Adrenal gland (tissue), 12 donors: ENCODE results near the gene SCG5. TPM values are rescaled to one million over a fixed set of nuclear protein-coding genes. Genes with fewer than 3 reads are reported as not detected.

Experiments used
- DNase-seq, 7 donors: peaks; one replicate each; pipeline ENCODE4 v3.0.0-alpha.2; 2019 to 2020
- H3K27ac ChIP-seq, 5 donors: fragments of 200-600 bp; sonication (generic) in 4 of 5; 1 replicate in 3 of 5; 2 replicates in 2 of 5; pipeline versions ENCODE4 v1.5.1 to v1.8.0; 2016 to 2020; ENCODE audit warnings: mild to moderate bottlenecking in 1 of 5
- H3K27me3 ChIP-seq: fragments of 200-600 bp; 2 replicates; pipeline ENCODE4 v1.8.0; 2021
- H3K36me3 ChIP-seq, 2 donors: fragments of 200-600 bp; replicated peaks in 1 of 2; 1 replicate in 1 of 2; 2 replicates in 1 of 2; pipeline versions ENCODE4 v1.5.1 to v1.8.0; 2018 to 2022
- H3K4me1 ChIP-seq, 2 donors: fragments of 200-600 bp; replicated peaks in 1 of 2; 1 replicate in 1 of 2; 2 replicates in 1 of 2; pipeline versions ENCODE4 v1.5.1 to v1.8.0; 2018 to 2021
- H3K4me3 ChIP-seq, 4 donors: fragments of 200-600 bp; sonication (generic) in 3 of 4; one replicate each; pipeline ENCODE4 v1.5.1; 2016 to 2018
- H3K9me3 ChIP-seq, 3 donors: fragments of 200-600 bp; sonication (generic) in 1 of 3; replicated peaks in 1 of 3; 1 replicate in 2 of 3; 2 replicates in 1 of 3; pipeline versions ENCODE4 v1.5.1 to v1.8.0; 2016 to 2021
- CTCF ChIP-seq, 6 experiments: fragments of 450-650 bp in 4 of 6; fragments of 200-600 bp in 2 of 6; sonication (generic) in 1 of 6; IDR thresholded peaks; 1 replicate in 5 of 6; 2 replicates in 1 of 6; pipeline versions ENCODE4 v1.5.1 to v1.8.0; 2016 to 2021; ENCODE audit warnings: antibody characterized with exemption in 6 of 6, mild to moderate bottlenecking in 2 of 6, moderate library complexity in 1 of 6
- POLR2A ChIP-seq, 2 donors: fragments of 450-650 bp; IDR thresholded peaks; one replicate each; pipeline ENCODE4 v1.6.1; 2017; ENCODE audit warnings: antibody characterized with exemption in 2 of 2, mild to moderate bottlenecking in 2 of 2, moderate library complexity in 1 of 2
- WGBS, 4 donors: extraction: QIAGEN DNeasy Blood & Tissue Kit in 2 of 4; methylation state at CpG; one replicate each; pipeline versions ENCODE4 v1.1.5 to v1.1.7; 2013 to 2017; 5-methylcytosine and 5-hydroxymethylcytosine counted together
- intact Hi-C, 2 donors: fragments of 100-400 bp; cut with DNase I; formaldehyde crosslinking; loops; one replicate each; pipeline versions ENCODE4 v1.14.1 to v1.15.0; 2022 to 2023
- polyA plus RNA-seq, 3 donors: library from polyadenylated mRNA; stranded (reverse); fragments of 200-250 nt in 2 of 3; fragments of 350-450 nt in 1 of 3; fragmentation: Illumina TruSeq in 1 of 3; extraction: RNeasy Lipid Tissue Mini Kit (QIAGEN cat#74804) in 1 of 3; gene quantifications; one replicate each; pipeline ENCODE4 v1.2.3, GENCODE V29; 2013 to 2014
- total RNA-seq, 9 donors: library from RNA; depleted of rRNA in 4 of 9; stranded (reverse); fragments of >200 nt in 4 of 9; fragments of 120-200 nt in 1 of 9; fragmentation: NEBNext Ultra II Directional in 1 of 9; extraction: Animal tissue kit (Norgen Biotek cat#: 25700) in 1 of 9; gene quantifications; one replicate each; pipeline versions ENCODE4 v1.1.0 to v1.2.4, GENCODE V29; 2013 to 2023
- donor health status: healthy with polysubstance abuse.
- donor health status: Bipolar disorder and iron deficiency.
- donor health status: DM: yes; HTN: yes; CAD: no.
- donor health status: DM: no; HTN: no; CAD: no.
- donor health status: DM: no; HTN: no; CAD: no.
- donor health status: DM: yes; HTN: yes; CAD: no.

Gene SCG5
- total and polyA plus RNA-seq, 12 donors: 0.52 to 102 (median 34.0) TPM; not detected in 2

GRCh38 chr15:32737304-32737703 lies 95.8 kb downstream of the SCG5 start:
- intact Hi-C loops: no loop called here
- 78 to 90% (median 82%) methylated on average over 4 of the region's 4 CpGs for WGBS, 4 donors

GRCh38 chr15:32738666-32739065 lies 97.2 kb downstream of the SCG5 start:
- intact Hi-C loops: no loop called here

More at GRCh38 chr15:32737304-32737703, 95.8 kb downstream of the SCG5 start:
- Histone ChIP-seq H3K9me3 (peaks cover 0 to 5% (median 0%) of the 10 kb centered on the region in 3 donors), H3K27ac (no peak overlapping the region), H3K27me3 (no peaks in the 10 kb centered on the region), H3K4me1 (no peaks in the 10 kb centered on the region), H3K4me3 (no peak overlapping the region), H3K36me3 (no peaks in the 10 kb centered on the region)
- no peak for TF ChIP-seq CTCF (IDR thresholded peaks at IDR 0.05)
- no peak for TF ChIP-seq POLR2A (IDR thresholded peaks at IDR 0.05)
- no peak for DNase-seq

GRCh38 chr15:32739522-32740063 lies 98.1 kb downstream of the SCG5 start:
- DNase-seq: no peak
- intact Hi-C loops: no loop called here

More at GRCh38 chr15:32738666-32739065, 97.2 kb downstream of the SCG5 start:
- Histone ChIP-seq H3K4me1 (no peaks in the 10 kb centered on the region), H3K27ac (no peak overlapping the region), H3K36me3 (no peaks in the 10 kb centered on the region), H3K27me3 (no peaks in the 10 kb centered on the region), H3K9me3 (peaks cover 0 to 5% (median 0%) of the 10 kb centered on the region in 3 donors), H3K4me3 (no peak overlapping the region)
- DNase-seq: no peak
- WGBS, 4 donors: 50 to 67% (median 60%) methylated on average over 1 of the region's 1 CpG
- TF ChIP-seq POLR2A (IDR thresholded peaks at IDR 0.05) (no peak), CTCF (IDR thresholded peaks at IDR 0.05) (no peak)

More at GRCh38 chr15:32739522-32740063, 98.1 kb downstream of the SCG5 start:
- H3K4me3 ChIP-seq: no peak overlapping the region
- H3K36me3 ChIP-seq: no peaks in the 10 kb centered on the region
- H3K9me3 ChIP-seq: peaks cover 0 to 5% (median 0%) of the 10 kb centered on the region in 3 donors
- H3K27me3 ChIP-seq: no peaks in the 10 kb centered on the region
- no peaks in the 10 kb centered on the region for H3K4me1 ChIP-seq
- no peak overlapping the region for H3K27ac ChIP-seq
- TF ChIP-seq POLR2A (IDR thresholded peaks at IDR 0.05) (no peak), CTCF (IDR thresholded peaks at IDR 0.05) (no peak)
- 48 to 82% (median 67%) methylated on average over 1 of the region's 1 CpG for WGBS, 4 donors
